HepG2 (cell line): ENCODE measurements around the gene SDK2. TPM values are rescaled to one million over a fixed set of nuclear protein-coding genes. Genes with fewer than 3 reads are reported as not detected.
A peak's percentile ranks its signal among the peaks of the same experiment; 100 is the strongest.
"Not testable (repeated sequence)": the region's sequence is repeated elsewhere in the genome, so short reads cannot be mapped to it uniquely, and the experiment has no call there.

ENCODE experiments used
- ATAC-seq: fragments of 200-7000 bp; cut with Tn5 transposase; 3 replicates; pipeline ENCODE4 v1.9.1; 2020; ENCODE audit warnings: mild to moderate bottlenecking, moderate library complexity
- BruUV-seq: library from RNA; stranded (reverse); fragments of 400-500 nt; replicated peaks from 2 replicates; lab custom pipeline; 2021; lab: Mats Ljungman, UMichigan
- CTCF ChIA-PET: fragments of 300-600 bp; formaldehyde crosslinking; extraction: SDS; loops from one replicate; lab custom pipeline; 2021; ENCODE audit warnings: low total read pairs, inconsistent platforms, low intra/inter-chr PET ratio; lab: Yijun Ruan, JAX
- POLR2A ChIA-PET: fragments of 350-600 bp; sonication (Branson Sonifier 250); formaldehyde crosslinking; loops from one replicate; lab custom pipeline; 2020; ENCODE audit warnings: antibody characterized with exemption, inconsistent platforms; lab: Yijun Ruan, JAX
- DNase-seq: peaks from one replicate; pipeline ENCODE4 v3.0.0-alpha.2; 2015; ENCODE audit warnings: low spot score
- FAIRE-seq: peaks from 3 replicates; lab custom pipeline; 2011; peaks lifted over from hg19 to GRCh38; lab: Jason Lieb, UNC
- H2AFZ ChIP-seq: one replicate; pipeline ENCODE4 v1.6.1; 2011; ENCODE audit warnings: low read length, inconsistent platforms
- H3K27ac ChIP-seq: fragments of 300-600 bp; 3 replicates; pipeline ENCODE4 v1.8.0; 2011; ENCODE audit warnings: mixed run types, mild to moderate bottlenecking, mixed read lengths, low read length, inconsistent platforms; ENCODE audit not compliant: insufficient read depth; ENCODE audit errors: extremely low read length
- H3K27me3 ChIP-seq, 2 experiments: fragments of 200-600 bp in 1 of 2; 2 replicates in 1 of 2; 3 replicates in 1 of 2; pipeline versions ENCODE4 v1.6.0 to v1.8.0; 2011; ENCODE audit warnings: low read length in 2 of 2, mild to moderate bottlenecking in 2 of 2, moderate library complexity in 2 of 2, inconsistent platforms in 1 of 2; ENCODE audit not compliant: insufficient read depth in 2 of 2, control insufficient read depth in 1 of 2
- H3K36me3 ChIP-seq, 2 experiments: fragments of 200-600 bp in 1 of 2; replicated peaks in 1 of 2; 2 replicates in 1 of 2; 3 replicates in 1 of 2; pipeline versions ENCODE4 v1.5.1 to v1.8.0; 2011; ENCODE audit warnings: low read length in 2 of 2, inconsistent platforms in 1 of 2; ENCODE audit not compliant: insufficient read depth in 2 of 2, control insufficient read depth in 1 of 2
- H3K4me1 ChIP-seq: 2 replicates; pipeline ENCODE4 v1.5.1; 2012; ENCODE audit warnings: low read length, inconsistent platforms; ENCODE audit not compliant: insufficient read depth
- H3K4me2 ChIP-seq: 2 replicates; pipeline ENCODE4 v1.6.0; 2011; ENCODE audit warnings: low read depth, low read length, inconsistent platforms
- H3K4me3 ChIP-seq, 3 experiments: fragments of 200-600 bp in 1 of 3; sonication (generic), shearing (Covaris generic) in 1 of 3; replicated peaks in 1 of 3; 2 replicates each; pipeline ENCODE4 v1.5.1; 2011 to 2016; ENCODE audit warnings: low read length in 3 of 3, inconsistent platforms in 2 of 3, low read depth in 2 of 3, mild to moderate bottlenecking in 2 of 3, control low read depth in 1 of 3, mixed read lengths in 1 of 3; ENCODE audit not compliant: insufficient read depth in 1 of 3
- H3K79me2 ChIP-seq: one replicate; pipeline ENCODE4 v1.6.1; 2011; ENCODE audit warnings: low read length, inconsistent platforms; ENCODE audit not compliant: insufficient read depth
- H3K9ac ChIP-seq: 2 replicates; pipeline ENCODE4 v1.6.0; 2011; ENCODE audit warnings: mild to moderate bottlenecking, low read depth, low read length, inconsistent platforms; ENCODE audit not compliant: insufficient read depth
- H3K9me3 ChIP-seq: 2 replicates; pipeline ENCODE4 v1.5.1; 2012; ENCODE audit warnings: mild to moderate bottlenecking, low read length
- H4K20me1 ChIP-seq: 2 replicates; pipeline ENCODE4 v1.6.0; 2011; ENCODE audit warnings: inconsistent platforms, mild to moderate bottlenecking, low read length, moderate library complexity; ENCODE audit not compliant: insufficient read depth
- ARID3A ChIP-seq: IDR thresholded peaks from 2 replicates; pipeline ENCODE4 v1.6.1; 2012; ENCODE audit warnings: low read depth, low read length, improper control_type of control experiment
- IKZF1 ChIP-seq: fragments of 450-650 bp; IDR thresholded peaks from 2 replicates; pipeline ENCODE4 v1.7.1; 2016
- KAT8 ChIP-seq: IDR thresholded peaks from 2 replicates; pipeline ENCODE4 v1.6.1; 2016; ENCODE audit warnings: missing genetic modification reagents, missing compliant biosample characterization
- MTF1 ChIP-seq: sonication (generic); formaldehyde crosslinking; IDR thresholded peaks from 2 replicates; pipeline ENCODE4 v1.5.0; 2020; ENCODE audit warnings: missing genetic modification reagents
- POLR2AphosphoS5 ChIP-seq: IDR thresholded peaks from 2 replicates; pipeline ENCODE4 v1.6.1; 2012; ENCODE audit warnings: low read depth, low read length
- XRCC5 ChIP-seq: fragments of 200-400 bp; formaldehyde crosslinking; optimal IDR thresholded peaks from 2 replicates; pipeline ENCODE3; 2017; ENCODE audit warnings: mild to moderate bottlenecking, low read length
- ZBTB10 ChIP-seq: sonication (generic); formaldehyde crosslinking; IDR thresholded peaks from 2 replicates; pipeline ENCODE4 v1.4.0; 2020; ENCODE audit warnings: missing genetic modification reagents, borderline replicate concordance
- ZBTB42 ChIP-seq: sonication (generic); formaldehyde crosslinking; IDR thresholded peaks from 2 replicates; pipeline ENCODE4 v1.5.0; 2020; ENCODE audit warnings: mild to moderate bottlenecking, missing genetic modification reagents
- ZNF414 ChIP-seq: sonication (generic); formaldehyde crosslinking; IDR thresholded peaks from 2 replicates; pipeline ENCODE4 v1.5.0; 2020; ENCODE audit warnings: missing genetic modification reagents
- ZNF558 ChIP-seq: sonication (generic); formaldehyde crosslinking; IDR thresholded peaks from 2 replicates; pipeline ENCODE4 v1.9.0; 2022; ENCODE audit warnings: mild to moderate bottlenecking, missing genetic modification reagents, borderline replicate concordance
- WGBS: methylation state at CpG from one replicate; pipeline ENCODE4 v1.1.6; 2017; ENCODE audit warnings: low lambda C conversion rate; 5-methylcytosine and 5-hydroxymethylcytosine counted together
- in situ Hi-C: cut with HindIII; loops from 2 replicates; pipeline ENCODE4 v1.10.0; 2017; ENCODE audit warnings: low pct_unique_long_range_greater_than_20kb; ENCODE audit not compliant: extremely low pct_ligation_motif_present
- intact Hi-C: fragments of 100-400 bp; cut with micrococcal nuclease; formaldehyde crosslinking; loops from one replicate; pipeline ENCODE4 v1.10.0; 2022; ENCODE audit not compliant: unreplicated experiment
- polyA plus RNA-seq, 8 experiments: library from polyadenylated mRNA; depleted of rRNA in 3 of 8; stranded (reverse) in 7 of 8; unstranded in 1 of 8; fragments of >200 nt; fragmentation: Illumina TruSeq in 4 of 8; extraction: Trizol in 4 of 8; gene quantifications; 2 replicates each; pipeline versions ENCODE4 v1.2.1 to v1.2.3, GENCODE V29; 2011 to 2016; ENCODE audit warnings: low read depth in 4 of 8, missing spikeins in 1 of 8, mixed read lengths in 1 of 8; ENCODE audit not compliant: insufficient read depth in 1 of 8
- total RNA-seq, 5 experiments: library from RNA; depleted of rRNA; stranded (reverse); fragments of >200 nt; fragmentation: Illumina TruSeq; extraction: Trizol; gene quantifications; 2 replicates each; pipeline ENCODE4 v1.2.3, GENCODE V29; 2016; ENCODE audit warnings: low read depth in 1 of 5

SDK2 gene
- total and polyA plus RNA-seq, 2 of the 13 experiments (the other 11 are each of a cell fraction or from before 2014, with no cell fraction given), result not detected

GRCh38 chr17:73312887-73313286, 331.4 kb downstream of the SDK2 start:
- H3K27ac ChIP-seq, H3K9me3 ChIP-seq, DNase-seq, H3K9ac ChIP-seq, BruUV-seq, FAIRE-seq, H4K20me1 ChIP-seq, CTCF ChIA-PET, H2AFZ ChIP-seq, H3K4me3 ChIP-seq, ATAC-seq, H3K36me3 ChIP-seq: not testable (repeated sequence)
- TF ChIP-seq ZNF558 (CRISPR knock-in tag), result 0 out of 2 replicates have a peak, but pooled peaks have one; percentile 8
- H3K27me3 ChIP-seq, result peaks cover 6 to 25% of the 10 kb centered on the region in 2 experiments
- H3K4me1 ChIP-seq, result peaks cover 55% of the 10 kb centered on the region
- H3K79me2 ChIP-seq, result peaks cover 26% of the 10 kb centered on the region
- 60% methylated on average over 11 of the region's 11 CpGs for WGBS
- peak overlapping the region; percentile 97 for H3K4me2 ChIP-seq
- in situ Hi-C loops (loop anchor here (5.0 kb wide), 2 partner anchors 49 to 51 kb away; partner anchors contain the start of gene CPSF4L), intact Hi-C loops (loop anchor here (5.0 kb wide), 1 partner anchor 111 kb away; no protein-coding TSS in a partner anchor)
- POLR2A ChIA-PET, result interaction anchor here (2.2 to 8.2 kb wide), 2 partner anchors 47 to 51 kb away, joined by 11 to 204 read pairs; partner anchors contain the start of gene CPSF4L

- ChIA-PET CTCF (interaction anchor here (0.7 to 2.3 kb wide), 2 partner anchors 58 to 121 kb away, joined by 3 to 7 read pairs; no protein-coding TSS in a partner anchor), POLR2A (interaction anchor here (1.7 to 8.2 kb wide), 7 partner anchors 12 to 111 kb away, joined by 4 to 204 read pairs (median 11); partner anchors contain the start of gene CPSF4L)
- Histone ChIP-seq H3K4me3 (peak within 1 kb of the TSS; percentile 80 to 99 (median 99)), H3K4me1 (peaks cover 57% of the 10 kb centered on the region), H3K79me2 (peaks cover 33% of the 10 kb centered on the region), H2AFZ (peak within 1 kb of the TSS; percentile 37), H3K36me3 (no peaks in the 10 kb centered on the region; a peak in 1 of 5 replicates), H3K9ac (peak within 1 kb of the TSS; percentile 86), H3K27ac (peak within 1 kb of the TSS; percentile 87), H3K4me2 (peak within 1 kb of the TSS; percentile 97), H3K9me3 (no peaks in the 10 kb centered on the region), H4K20me1 (peaks cover 13% of the 10 kb centered on the region; the same call in 1 of the 2 replicates), H3K27me3 (peaks cover 4 to 16% of the 10 kb centered on the region in 2 experiments; a peak in 4 of 5 replicates)
- ATAC-seq, result peak; percentile 85
- 1% methylated on average over 31 of the region's 71 CpGs for WGBS
- BruUV-seq, result TSS peak; percentile 67
- no peak for FAIRE-seq
- in situ Hi-C loops, result loop anchor here (5.0 kb wide), 2 partner anchors 50 kb away; partner anchors contain the start of gene CPSF4L
- peak; percentile 90 for DNase-seq
- intact Hi-C loops, result loop anchor here (1.0 to 5.0 kb wide), 4 partner anchors 15 to 110 kb away; no protein-coding TSS in a partner anchor
- TF ChIP-seq MTF1 (CRISPR knock-in tag) (no peak), KAT8 (CRISPR knock-in tag) (peak; percentile 84; the same call in 1 of the 2 replicates), ARID3A (no peak), XRCC5 (peak; percentile 57), ZNF414 (CRISPR knock-in tag) (no peak; the same call in none of the 2 replicates), POLR2AphosphoS5 (peak; percentile 80), IKZF1 (no peak), ZBTB42 (CRISPR knock-in tag) (no peak), ZBTB10 (CRISPR knock-in tag) (peak; percentile 94)
Measured at GRCh38 chr17:73311781-73312641, 332.2 kb downstream of the SDK2 start, which contains the start of gene CDC42EP4. CDC42EP4 (minus strand) TSS chr17:73312001; CDS start chr17:73286500, 25,501 bp downstream.
